Liver (tissue), 9 donors: ENCODE data around the gene CARS2. TPM values are rescaled to one million over a fixed set of nuclear protein-coding genes. Genes with fewer than 3 reads are reported as not detected.

ENCODE experiments used
- DNase-seq: peaks from one replicate; pipeline ENCODE4 v3.0.0-alpha.2; 2017; ENCODE audit warnings: low spot score
- H3K27ac ChIP-seq, 2 donors: one replicate each; pipeline ENCODE4 v1.7.0; 2013; ENCODE audit warnings: inconsistent platforms in 2 of 2, low read length in 2 of 2, control low read depth in 1 of 2, low read depth in 1 of 2, mild to moderate bottlenecking in 1 of 2
- H3K27me3 ChIP-seq, 4 donors: one replicate each; pipeline versions ENCODE4 v1.6.1 to v1.7.0; 2013; ENCODE audit warnings: low read length in 3 of 4, inconsistent platforms in 1 of 4, mild to moderate bottlenecking in 1 of 4, moderate library complexity in 1 of 4; ENCODE audit not compliant: control insufficient read depth in 4 of 4, insufficient read depth in 4 of 4
- H3K36me3 ChIP-seq, 4 donors: one replicate each; pipeline versions ENCODE4 v1.6.1 to v1.7.0; 2013; ENCODE audit warnings: low read length in 3 of 4, mild to moderate bottlenecking in 3 of 4, low read depth in 1 of 4, moderate library complexity in 1 of 4; ENCODE audit not compliant: control insufficient read depth in 4 of 4, insufficient read depth in 3 of 4
- H3K4me1 ChIP-seq, 4 donors: one replicate each; pipeline versions ENCODE4 v1.6.1 to v1.7.0; 2013; ENCODE audit warnings: low read length in 3 of 4, mild to moderate bottlenecking in 3 of 4, moderate library complexity in 1 of 4; ENCODE audit not compliant: control insufficient read depth in 4 of 4, insufficient read depth in 4 of 4
- H3K4me3 ChIP-seq, 3 donors: one replicate each; pipeline versions ENCODE4 v1.6.1 to v1.7.0; 2013; ENCODE audit warnings: low read length in 3 of 3, control low read depth in 1 of 3, low read depth in 1 of 3, mild to moderate bottlenecking in 1 of 3
- H3K9ac ChIP-seq, 2 donors: one replicate each; pipeline ENCODE4 v1.7.0; 2013; ENCODE audit warnings: low read length in 2 of 2, mild to moderate bottlenecking in 2 of 2, moderate library complexity in 2 of 2, control low read depth in 1 of 2, low read depth in 1 of 2
- H3K9me3 ChIP-seq, 4 donors: one replicate each; pipeline versions ENCODE4 v1.6.1 to v1.7.0; 2013; ENCODE audit warnings: low read length in 3 of 4; ENCODE audit not compliant: control insufficient read depth in 4 of 4
- ATF3 ChIP-seq: IDR thresholded peaks from 2 replicates; pipeline ENCODE4 v1.6.1; 2016; ENCODE audit warnings: antibody characterized with exemption
- CTCF ChIP-seq: fragments of 150-350 bp; IDR thresholded peaks from 2 replicates; pipeline ENCODE4 v1.5.1; 2017; ENCODE audit warnings: improper control_type of control experiment, low read depth, low read length; ENCODE audit not compliant: missing input control
- EGR1 ChIP-seq, 2 donors: IDR thresholded peaks; 2 replicates each; pipeline ENCODE4 v1.6.1; 2016 to 2018; ENCODE audit warnings: antibody characterized with exemption in 2 of 2, low read depth in 2 of 2
- GABPA ChIP-seq, 2 donors: IDR thresholded peaks in 1 of 2; conservative IDR thresholded peaks in 1 of 2; 2 replicates each; pipeline ENCODE4 v1.6.1; 2016; ENCODE audit warnings: antibody characterized with exemption in 2 of 2, mild to moderate bottlenecking in 1 of 2, moderate library complexity in 1 of 2
- HNF4A ChIP-seq, 2 donors: conservative IDR thresholded peaks; 2 replicates each; pipeline ENCODE4 v1.6.1; 2016; ENCODE audit warnings: antibody characterized with exemption in 2 of 2, mild to moderate bottlenecking in 2 of 2
- JUND ChIP-seq, 2 donors: IDR thresholded peaks; 2 replicates each; pipeline ENCODE4 v1.6.1; 2016; ENCODE audit warnings: antibody characterized with exemption in 2 of 2
- NR2F2 ChIP-seq: IDR thresholded peaks from 2 replicates; pipeline ENCODE4 v1.6.1; 2016; ENCODE audit warnings: antibody characterized with exemption
- RAD21 ChIP-seq, 2 donors: IDR thresholded peaks; 2 replicates each; pipeline ENCODE4 v1.6.1; 2016; ENCODE audit warnings: antibody characterized with exemption in 2 of 2, mild to moderate bottlenecking in 2 of 2
- RXRA ChIP-seq, 2 donors: IDR thresholded peaks; 2 replicates each; pipeline ENCODE4 v1.6.1; 2017 to 2018; ENCODE audit warnings: antibody characterized with exemption in 2 of 2, mild to moderate bottlenecking in 1 of 2
- SP1 ChIP-seq: IDR thresholded peaks from 2 replicates; pipeline ENCODE4 v1.6.1; 2018; ENCODE audit warnings: antibody characterized with exemption, mild to moderate bottlenecking
- TAF1 ChIP-seq: conservative IDR thresholded peaks from 2 replicates; pipeline ENCODE4 v1.6.1; 2016; ENCODE audit warnings: antibody characterized with exemption, mild to moderate bottlenecking
- YY1 ChIP-seq: IDR thresholded peaks from 2 replicates; pipeline ENCODE4 v1.6.1; 2016; ENCODE audit warnings: antibody characterized with exemption, mild to moderate bottlenecking
- WGBS: extraction: QIAGEN DNeasy Blood & Tissue Kit; methylation state at CpG from one replicate; pipeline ENCODE4 v1.1.7; 2013; 5-methylcytosine and 5-hydroxymethylcytosine counted together
- polyA plus RNA-seq, 2 donors: library from polyadenylated mRNA; stranded (reverse) in 1 of 2; unstranded in 1 of 2; fragments of 200-250 nt in 1 of 2; fragments of >200 nt in 1 of 2; fragmentation: Nextera tagmentation in 1 of 2; extraction: Ambion mirVana in 1 of 2; gene quantifications; one replicate each; pipeline versions ENCODE4 v1.2.1 to v1.2.3, GENCODE V29; 2013 to 2015
- total RNA-seq, 2 donors: library from RNA; depleted of rRNA; stranded (reverse); fragments of >200 nt; gene quantifications; one replicate each; pipeline ENCODE4 v1.2.3, GENCODE V29; 2014
- TF ChIP-seq, protein P1 (sequence below): IDR thresholded peaks from 2 replicates; pipeline ENCODE4 v1.6.1; 2016; ENCODE audit warnings: antibody characterized with exemption
- TF ChIP-seq, protein P2 (sequence below): IDR thresholded peaks from 2 replicates; pipeline ENCODE4 v1.6.1; 2016; ENCODE audit warnings: antibody characterized with exemption
- TF ChIP-seq, protein P3 (sequence below): IDR thresholded peaks from 2 replicates; pipeline ENCODE4 v1.6.1; 2016; ENCODE audit warnings: antibody characterized with exemption, mild to moderate bottlenecking
- donor health status: healthy.
- donor health status: healthy.
- donor health status: healthy.
- donor health status: healthy.
- donor health status: healthy.

CARS2 gene
- total and polyA plus RNA-seq, 4 donors = 28.6 to 44.0 (median 31.4) TPM

DNA sequence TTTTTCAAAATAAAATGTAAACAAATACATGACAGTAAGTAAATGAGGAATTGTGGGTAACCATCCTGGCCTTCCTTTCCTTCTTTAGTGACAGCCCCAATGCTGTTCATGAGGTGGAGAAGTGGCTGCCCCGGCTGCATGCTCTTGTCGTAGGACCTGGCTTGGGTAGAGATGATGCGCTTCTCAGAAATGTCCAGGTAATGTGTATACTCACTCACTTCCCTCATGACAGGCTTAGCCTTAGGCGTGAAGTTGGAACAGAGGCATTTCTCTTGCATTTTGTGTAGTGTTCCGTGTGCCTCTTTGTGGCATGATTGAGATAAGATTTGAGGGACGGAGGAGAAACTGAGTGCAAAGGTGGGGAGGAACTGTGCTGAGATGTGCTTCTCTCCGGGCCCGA lies 78.6 kb downstream of the CARS2 start:
- no peak for TF ChIP-seq ATF3
- TF ChIP-seq, protein P1, sequence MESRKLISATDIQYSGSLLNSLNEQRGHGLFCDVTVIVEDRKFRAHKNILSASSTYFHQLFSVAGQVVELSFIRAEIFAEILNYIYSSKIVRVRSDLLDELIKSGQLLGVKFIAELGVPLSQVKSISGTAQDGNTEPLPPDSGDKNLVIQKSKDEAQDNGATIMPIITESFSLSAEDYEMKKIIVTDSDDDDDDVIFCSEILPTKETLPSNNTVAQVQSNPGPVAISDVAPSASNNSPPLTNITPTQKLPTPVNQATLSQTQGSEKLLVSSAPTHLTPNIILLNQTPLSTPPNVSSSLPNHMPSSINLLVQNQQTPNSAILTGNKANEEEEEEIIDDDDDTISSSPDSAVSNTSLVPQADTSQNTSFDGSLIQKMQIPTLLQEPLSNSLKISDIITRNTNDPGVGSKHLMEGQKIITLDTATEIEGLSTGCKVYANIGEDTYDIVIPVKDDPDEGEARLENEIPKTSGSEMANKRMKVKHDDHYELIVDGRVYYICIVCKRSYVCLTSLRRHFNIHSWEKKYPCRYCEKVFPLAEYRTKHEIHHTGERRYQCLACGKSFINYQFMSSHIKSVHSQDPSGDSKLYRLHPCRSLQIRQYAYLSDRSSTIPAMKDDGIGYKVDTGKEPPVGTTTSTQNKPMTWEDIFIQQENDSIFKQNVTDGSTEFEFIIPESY = no peak
- peaks cover 22 to 49% (median 32%) of the 10 kb centered on the region in 4 donors for H3K36me3 ChIP-seq

GRCh38 chr13:110626521-110626920 lies 79.4 kb downstream of the CARS2 start:
- Histone ChIP-seq H3K4me1 (peaks cover 0 to 27% (median 12%) of the 10 kb centered on the region in 4 donors), H3K27ac (no peak overlapping the region), H3K27me3 (no peaks in the 10 kb centered on the region), H3K36me3 (peaks cover 22 to 48% (median 33%) of the 10 kb centered on the region in 4 donors), H3K4me3 (no peak overlapping the region), H3K9me3 (no peaks in the 10 kb centered on the region), H3K9ac (no peak overlapping the region)
- no peak for DNase-seq
- TF ChIP-seq ATF3 = no peak
- no peak for TF ChIP-seq RAD21 (IDR thresholded peaks at IDR 0.05)
- TF ChIP-seq TAF1 = no peak
- TF ChIP-seq JUND (IDR thresholded peaks at IDR 0.05) = no peak
- TF ChIP-seq RXRA (IDR thresholded peaks at IDR 0.05) = no peak
- no peak for TF ChIP-seq HNF4A (conservative IDR thresholded peaks at IDR 0.05)
- no peak for TF ChIP-seq YY1
- no peak for TF ChIP-seq CTCF
- TF ChIP-seq, protein P1 = no peak
- WGBS = 86% methylated on average over 9 of the region's 9 CpGs

More for the DNA sequence above, 78.6 kb downstream of the CARS2 start:
- Histone ChIP-seq H3K4me3 (no peak overlapping the region), H3K9me3 (no peaks in the 10 kb centered on the region), H3K4me1 (peaks cover 0 to 24% (median 7%) of the 10 kb centered on the region in 4 donors), H3K27me3 (no peaks in the 10 kb centered on the region), H3K9ac (no peak overlapping the region), H3K27ac (peak overlapping the region in 1 of 2 donors; percentile 29)
- WGBS = 93% methylated on average over 8 of the region's 8 CpGs
- DNase-seq = no peak

GRCh38 chr13:110625771-110626321 lies 80.1 kb downstream of the CARS2 start:
- Histone ChIP-seq H3K27me3 (no peaks in the 10 kb centered on the region), H3K4me1 (peaks cover 0 to 32% (median 16%) of the 10 kb centered on the region in 4 donors), H3K4me3 (no peak overlapping the region), H3K27ac (no peak overlapping the region), H3K9ac (no peak overlapping the region), H3K9me3 (no peaks in the 10 kb centered on the region), H3K36me3 (peaks cover 22 to 41% (median 32%) of the 10 kb centered on the region in 4 donors)
- 75% methylated on average over 19 of the region's 19 CpGs for WGBS
- DNase-seq = no peak
- TF ChIP-seq GABPA (IDR thresholded peaks at IDR 0.05 in 1 of 2, conservative IDR thresholded peaks at IDR 0.05 in 1 of 2) = no peak
- TF ChIP-seq, protein P2, sequence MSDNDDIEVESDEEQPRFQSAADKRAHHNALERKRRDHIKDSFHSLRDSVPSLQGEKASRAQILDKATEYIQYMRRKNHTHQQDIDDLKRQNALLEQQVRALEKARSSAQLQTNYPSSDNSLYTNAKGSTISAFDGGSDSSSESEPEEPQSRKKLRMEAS = no peak
- no peak for TF ChIP-seq ATF3
- TF ChIP-seq, protein P3, sequence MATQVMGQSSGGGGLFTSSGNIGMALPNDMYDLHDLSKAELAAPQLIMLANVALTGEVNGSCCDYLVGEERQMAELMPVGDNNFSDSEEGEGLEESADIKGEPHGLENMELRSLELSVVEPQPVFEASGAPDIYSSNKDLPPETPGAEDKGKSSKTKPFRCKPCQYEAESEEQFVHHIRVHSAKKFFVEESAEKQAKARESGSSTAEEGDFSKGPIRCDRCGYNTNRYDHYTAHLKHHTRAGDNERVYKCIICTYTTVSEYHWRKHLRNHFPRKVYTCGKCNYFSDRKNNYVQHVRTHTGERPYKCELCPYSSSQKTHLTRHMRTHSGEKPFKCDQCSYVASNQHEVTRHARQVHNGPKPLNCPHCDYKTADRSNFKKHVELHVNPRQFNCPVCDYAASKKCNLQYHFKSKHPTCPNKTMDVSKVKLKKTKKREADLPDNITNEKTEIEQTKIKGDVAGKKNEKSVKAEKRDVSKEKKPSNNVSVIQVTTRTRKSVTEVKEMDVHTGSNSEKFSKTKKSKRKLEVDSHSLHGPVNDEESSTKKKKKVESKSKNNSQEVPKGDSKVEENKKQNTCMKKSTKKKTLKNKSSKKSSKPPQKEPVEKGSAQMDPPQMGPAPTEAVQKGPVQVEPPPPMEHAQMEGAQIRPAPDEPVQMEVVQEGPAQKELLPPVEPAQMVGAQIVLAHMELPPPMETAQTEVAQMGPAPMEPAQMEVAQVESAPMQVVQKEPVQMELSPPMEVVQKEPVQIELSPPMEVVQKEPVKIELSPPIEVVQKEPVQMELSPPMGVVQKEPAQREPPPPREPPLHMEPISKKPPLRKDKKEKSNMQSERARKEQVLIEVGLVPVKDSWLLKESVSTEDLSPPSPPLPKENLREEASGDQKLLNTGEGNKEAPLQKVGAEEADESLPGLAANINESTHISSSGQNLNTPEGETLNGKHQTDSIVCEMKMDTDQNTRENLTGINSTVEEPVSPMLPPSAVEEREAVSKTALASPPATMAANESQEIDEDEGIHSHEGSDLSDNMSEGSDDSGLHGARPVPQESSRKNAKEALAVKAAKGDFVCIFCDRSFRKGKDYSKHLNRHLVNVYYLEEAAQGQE = no peak
- TF ChIP-seq NR2F2 = no peak
- TF ChIP-seq HNF4A (conservative IDR thresholded peaks at IDR 0.05) = no peak
- no peak for TF ChIP-seq SP1
- no peak for TF ChIP-seq EGR1 (IDR thresholded peaks at IDR 0.05; ENCODE audit: low read depth in 2 of 2)
- TF ChIP-seq RXRA (IDR thresholded peaks at IDR 0.05) = no peak
